Right ventricle myocardium superior (tissue), 1 donor: ENCODE measurements around the gene ULBP3. TPM values are rescaled to one million over a fixed set of nuclear protein-coding genes. Genes with fewer than 3 reads are reported as not detected.
"Not testable (repeated sequence)": the region's sequence is repeated elsewhere in the genome, so short reads cannot be mapped to it uniquely, and the experiment has no call there.

Experiments
- ATAC-seq: fragments of 200-7000 bp; cut with Tn5 transposase; one replicate; pipeline ENCODE4 v1.9.1; 2020; ENCODE audit warnings: mild to moderate bottlenecking; ENCODE audit not compliant: poor library complexity
- DNase-seq: peaks from one replicate; pipeline ENCODE4 v3.0.0-alpha.2; 2020
- intact Hi-C: fragments of 100-400 bp; cut with DNase I; formaldehyde crosslinking; loops from one replicate; pipeline ENCODE4 v1.11.2; 2022
- total RNA-seq: library from RNA; stranded (reverse); fragmentation: NEBNext Ultra II Directional; extraction: Animal tissue kit (Norgen Biotek cat#: 25700); gene quantifications from one replicate; pipeline ENCODE4 v1.2.1, GENCODE V29; 2021
- donor health status: DM: no; HTN: yes; CAD: no; lungs with severe emphysema.

The ULBP3 gene
- total RNA-seq, 1 donor from 2014 or later, result 0.83 TPM

- intact Hi-C loops, result loop anchor here (5.0 to 10.0 kb wide), 3 partner anchors 173 to 316 kb away; no protein-coding TSS in a partner anchor
- DNase-seq, result no peak
- ATAC-seq, result no peak
Observed at GRCh38 chr6:150081702-150082101, 12.8 kb upstream of the ULBP3 start.

- intact Hi-C loops, result loop anchor here (5.0 to 10.0 kb wide), 3 partner anchors 175 to 318 kb away; no protein-coding TSS in a partner anchor
- DNase-seq (no peak), ATAC-seq (no peak)
Observed at GRCh38 chr6:150079604-150080003, 10.7 kb upstream of the ULBP3 start.

GRCh38 chr6:150078788-150079187, 9.9 kb upstream of the ULBP3 start:
- intact Hi-C loops, result no loop called here
- DNase-seq (no peak), ATAC-seq (no peak)

- no peak for DNase-seq
- intact Hi-C loops, result no loop called here
- no peak for ATAC-seq
Observed at GRCh38 chr6:150076196-150076893, 7.4 kb upstream of the ULBP3 start.

- DNase-seq (no peak), ATAC-seq (no peak)
- intact Hi-C loops, result no loop called here
Observed at GRCh38 chr6:150075034-150075421, 6.1 kb upstream of the ULBP3 start.

GRCh38 chr6:150074396-150075033, 5.6 kb upstream of the ULBP3 start:
- ATAC-seq, intact Hi-C loops, DNase-seq: not testable (repeated sequence)

- peak; percentile 59 for DNase-seq
- ATAC-seq, result no peak
- intact Hi-C loops, result no loop called here
Observed at GRCh38 chr6:150072201-150072600, 3.3 kb upstream of the ULBP3 start.

GRCh38 chr6:150070236-150070818, 1.4 kb upstream of the ULBP3 start:
- no peak for ATAC-seq

GRCh38 chr6:150069706-150070105, 785 bp upstream of the ULBP3 start:
- no peak for ATAC-seq
- intact Hi-C loops, result no loop called here
- DNase-seq, result no peak

More at GRCh38 chr6:150070236-150070818, 1.4 kb upstream of the ULBP3 start:
- no peak for DNase-seq
- intact Hi-C loops, result no loop called here

GRCh38 chr6:150068151-150068550, 770 bp downstream of the ULBP3 start:
- ATAC-seq (no peak), DNase-seq (no peak)
- intact Hi-C loops, result no loop called here

- no peak for ATAC-seq
- intact Hi-C loops, result no loop called here
- no peak for DNase-seq
Observed at GRCh38 chr6:150065083-150065482, 3.8 kb downstream of the ULBP3 start.

GRCh38 chr6:150063640-150064039, 5.3 kb downstream of the ULBP3 start:
- intact Hi-C loops, result no loop called here
- DNase-seq (no peak), ATAC-seq (no peak)

- ATAC-seq, intact Hi-C loops, DNase-seq: not testable (repeated sequence)
Observed at GRCh38 chr6:150059973-150060372, 8.9 kb downstream of the ULBP3 start.

GRCh38 chr6:150058986-150059385, 9.9 kb downstream of the ULBP3 start:
- intact Hi-C loops, result no loop called here
- DNase-seq, result no peak
- ATAC-seq, result no peak

GRCh38 chr6:150058231-150058792, 10.6 kb downstream of the ULBP3 start:
- DNase-seq (no peak), ATAC-seq (no peak)
- intact Hi-C loops, result no loop called here

GRCh38 chr6:150057501-150057951, 11.4 kb downstream of the ULBP3 start:
- DNase-seq (no peak), ATAC-seq (no peak)
- intact Hi-C loops, result no loop called here

GRCh38 chr6:150056916-150057315, 12.0 kb downstream of the ULBP3 start:
- DNase-seq (no peak), ATAC-seq (no peak)
- intact Hi-C loops, result no loop called here

- ATAC-seq, result no peak
- no peak for DNase-seq
- intact Hi-C loops, result no loop called here
Observed at GRCh38 chr6:150056156-150056555, 12.8 kb downstream of the ULBP3 start.

- intact Hi-C loops, result no loop called here
- DNase-seq (no peak), ATAC-seq (no peak)
Observed at GRCh38 chr6:150055131-150055530, 13.8 kb downstream of the ULBP3 start.

- DNase-seq (no peak), ATAC-seq (no peak)
- intact Hi-C loops, result no loop called here
Observed at GRCh38 chr6:150053450-150053849, 15.5 kb downstream of the ULBP3 start.
